Naive thymus-derived CD8-positive, alpha-beta T cell (primary cell): ENCODE results near the gene ZBTB43. TPM values are rescaled to one million over a fixed set of nuclear protein-coding genes. Genes with fewer than 3 reads are reported as not detected.
"Not testable (repeated sequence)": the region's sequence is repeated elsewhere in the genome, so short reads cannot be mapped to it uniquely, and the experiment has no call there.

Source experiments
- ATAC-seq, 2 donors: fragments of 150-1000 bp; cut with Tn5 transposase in 1 of 2; sonication (Bioruptor Pico), chemical (Tn5 transposase) in 1 of 2; 1 replicate in 1 of 2; 2 replicates in 1 of 2; pipeline ENCODE4 v1.10.0; 2021; ENCODE audit warnings: mild to moderate bottlenecking in 2 of 2, moderate library complexity in 2 of 2
- POLR2A ChIA-PET: fragments of 350-600 bp; sonication (Branson Sonifier 250); formaldehyde crosslinking; loops from one replicate; lab custom pipeline; 2021; ENCODE audit warnings: antibody characterized with exemption; lab: Charles Lee
- DNase-seq, 10 donors: peaks; one replicate each; pipeline versions ENCODE4 v3.0.0 to v3.0.0-alpha.2; 2020 to 2022
- H3K27ac Mint-ChIP-seq, 10 donors: one replicate each; pipeline ENCODE4 v1.8.0; 2020 to 2022; ENCODE audit warnings: mild to moderate bottlenecking in 10 of 10, mixed read lengths in 10 of 10, moderate library complexity in 4 of 10, inconsistent platforms in 1 of 10
- H3K27me3 Mint-ChIP-seq, 5 donors: one replicate each; pipeline ENCODE4 v1.8.0; 2021 to 2022; ENCODE audit warnings: mixed read lengths in 5 of 5
- H3K36me3 Mint-ChIP-seq, 3 donors: one replicate each; pipeline ENCODE4 v1.8.0; 2020 to 2022; ENCODE audit warnings: mixed read lengths in 3 of 3, mild to moderate bottlenecking in 2 of 3, inconsistent platforms in 1 of 3
- H3K4me1 Mint-ChIP-seq, 4 donors: one replicate each; pipeline ENCODE4 v1.8.0; 2021 to 2022; ENCODE audit warnings: mixed read lengths in 4 of 4
- H3K4me3 Mint-ChIP-seq, 10 donors: one replicate each; pipeline ENCODE4 v1.8.0; 2020 to 2022; ENCODE audit warnings: mild to moderate bottlenecking in 10 of 10, mixed read lengths in 10 of 10, moderate library complexity in 6 of 10, inconsistent platforms in 1 of 10
- H3K9me3 Mint-ChIP-seq, 9 donors: one replicate each; pipeline ENCODE4 v1.8.0; 2020 to 2022; ENCODE audit warnings: mixed read lengths in 9 of 9, mild to moderate bottlenecking in 3 of 9, inconsistent platforms in 1 of 9, moderate library complexity in 1 of 9
- polyA plus RNA-seq, 3 donors: library from polyadenylated mRNA; unstranded; fragments of 300-500 nt; fragmentation: Illumina TruSeq; gene quantifications; one replicate each; pipeline ENCODE4 v1.2.3, GENCODE V29; 2021
- total RNA-seq, 8 experiments: library from RNA in 2 of 8; stranded (reverse) in 2 of 8; gene quantifications; one replicate each; pipeline ENCODE4 v1.2.3 and lab custom pipeline; 2021 to 2026

Gene ZBTB43
- total and polyA plus RNA-seq, 5 experiments from 2014 or later = 6.9 to 29.3 (median 14.9) TPM

- no peak overlapping the region for H3K4me3 Mint-ChIP-seq
- no peak for ATAC-seq
- DNase-seq = no peak
- peaks cover 0 to 2% (median 0%) of the 10 kb centered on the region in 3 donors for H3K36me3 Mint-ChIP-seq
- peaks cover 19 to 36% (median 27%) of the 10 kb centered on the region in 5 donors for H3K27me3 Mint-ChIP-seq
- no peak overlapping the region for H3K27ac Mint-ChIP-seq
- peaks cover 0 to 4% (median 1%) of the 10 kb centered on the region in 9 donors for H3K9me3 Mint-ChIP-seq
- POLR2A ChIA-PET = interaction anchor here (0.6 kb wide), 1 partner anchor 1658 kb away, joined by 3 read pairs; no protein-coding TSS in a partner anchor
- no peaks in the 10 kb centered on the region for H3K4me1 Mint-ChIP-seq
These were observed 10.4 kb upstream of the ZBTB43 start for GRCh38 chr9:126794441-126794840.

- H3K27ac Mint-ChIP-seq = peak overlapping the region in 1 of 10 donors; percentile 10
- no peak overlapping the region for H3K4me3 Mint-ChIP-seq
- peaks cover 0 to 4% (median 1%) of the 10 kb centered on the region in 9 donors for H3K9me3 Mint-ChIP-seq
- peaks cover 8 to 19% (median 13%) of the 10 kb centered on the region in 5 donors for H3K27me3 Mint-ChIP-seq
- ATAC-seq = no peak
- no peak for DNase-seq
- no peaks in the 10 kb centered on the region for H3K4me1 Mint-ChIP-seq
- POLR2A ChIA-PET = no interaction called here
- H3K36me3 Mint-ChIP-seq = peaks cover 0 to 2% (median 0%) of the 10 kb centered on the region in 3 donors
These were observed 8.1 kb upstream of the ZBTB43 start for GRCh38 chr9:126796758-126797157.

- POLR2A ChIA-PET = no interaction called here
- Mint-ChIP-seq H3K27ac (no peak overlapping the region), H3K9me3 (peaks cover 0 to 4% (median 1%) of the 10 kb centered on the region in 9 donors), H3K4me3 (no peak overlapping the region), H3K36me3 (peaks cover 0 to 2% (median 0%) of the 10 kb centered on the region in 3 donors), H3K27me3 (peaks cover 4 to 10% (median 5%) of the 10 kb centered on the region in 5 donors), H3K4me1 (no peaks in the 10 kb centered on the region)
- ATAC-seq (no peak), DNase-seq (no peak)
These were observed 6.9 kb upstream of the ZBTB43 start for GRCh38 chr9:126797903-126798302.

- DNase-seq (no peak), ATAC-seq (no peak)
- peaks cover 0 to 2% (median 0%) of the 10 kb centered on the region in 3 donors for H3K36me3 Mint-ChIP-seq
- H3K27me3 Mint-ChIP-seq = peaks cover 0 to 7% (median 4%) of the 10 kb centered on the region in 5 donors
- POLR2A ChIA-PET = no interaction called here
- peaks cover 1 to 4% (median 2%) of the 10 kb centered on the region in 4 donors for H3K4me1 Mint-ChIP-seq
- peaks cover 0 to 4% (median 3%) of the 10 kb centered on the region in 9 donors for H3K9me3 Mint-ChIP-seq
- H3K27ac Mint-ChIP-seq = no peak overlapping the region
- no peak overlapping the region for H3K4me3 Mint-ChIP-seq
These were observed 5.8 kb upstream of the ZBTB43 start for GRCh38 chr9:126799034-126799433.

GRCh38 chr9:126802318-126803059 lies 2.4 kb upstream of the ZBTB43 start:
- POLR2A ChIA-PET = interaction anchor here (1.0 kb wide), 1 partner anchor 79 kb away, joined by 4 read pairs; no protein-coding TSS in a partner anchor
- Mint-ChIP-seq H3K36me3 (peaks cover 0 to 5% (median 0%) of the 10 kb centered on the region in 3 donors), H3K4me1 (peaks cover 20 to 35% (median 31%) of the 10 kb centered on the region in 4 donors), H3K4me3 (no peak overlapping the region), H3K9me3 (peaks cover 0 to 11% (median 0%) of the 10 kb centered on the region in 9 donors), H3K27me3 (peaks cover 0 to 2% (median 0%) of the 10 kb centered on the region in 5 donors), H3K27ac (no peak overlapping the region)
- ATAC-seq (no peak), DNase-seq (no peak)

GRCh38 chr9:126804198-126804695 lies 593 bp upstream of the ZBTB43 start:
- Mint-ChIP-seq H3K9me3 (peaks cover 0 to 11% (median 0%) of the 10 kb centered on the region in 9 donors), H3K27me3 (peaks cover 0 to 2% (median 0%) of the 10 kb centered on the region in 5 donors), H3K36me3 (peaks cover 0 to 14% (median 5%) of the 10 kb centered on the region in 3 donors), H3K27ac (peak overlapping the region; percentile 94 to 99 (median 95)), H3K4me1 (peaks cover 20 to 47% (median 44%) of the 10 kb centered on the region in 4 donors), H3K4me3 (peak overlapping the region; percentile 91 to 99 (median 94))
- POLR2A ChIA-PET = interaction anchor here (0.6 to 1.6 kb wide), 4 partner anchors 13 to 100 kb away, joined by 3 to 7 read pairs (median 4); no protein-coding TSS in a partner anchor
- DNase-seq (no peak), ATAC-seq (no peak)

- Mint-ChIP-seq H3K27me3 (peaks cover 0 to 2% (median 0%) of the 10 kb centered on the region in 5 donors), H3K4me1 (peaks cover 20 to 48% (median 46%) of the 10 kb centered on the region in 4 donors), H3K4me3 (peak overlapping the region; percentile 91 to 99 (median 95)), H3K36me3 (peaks cover 0 to 27% (median 5%) of the 10 kb centered on the region in 3 donors), H3K9me3 (peaks cover 0 to 11% (median 0%) of the 10 kb centered on the region in 9 donors), H3K27ac (peak overlapping the region; percentile 93 to 99 (median 96))
- peak; percentile 33 to 39 for ATAC-seq
- DNase-seq = peak in 9 of 10 donors; percentile 10 to 76 (median 36)
- POLR2A ChIA-PET = interaction anchor here (1.1 to 1.3 kb wide), 4 partner anchors 11 to 84 kb away, joined by 3 to 7 read pairs (median 4); no protein-coding TSS in a partner anchor
These were observed 868 bp downstream of the ZBTB43 start for GRCh38 chr9:126805554-126806262.

GRCh38 chr9:126806336-126806735 lies 1.5 kb downstream of the ZBTB43 start:
- POLR2A ChIA-PET = interaction anchor here (1.2 kb wide), 1 partner anchor 83 kb away, joined by 4 read pairs; no protein-coding TSS in a partner anchor
- Mint-ChIP-seq H3K27ac (peak overlapping the region; percentile 93 to 99 (median 96)), H3K36me3 (peaks cover 0 to 32% (median 5%) of the 10 kb centered on the region in 3 donors), H3K27me3 (peaks cover 0 to 2% (median 0%) of the 10 kb centered on the region in 5 donors), H3K4me1 (peaks cover 20 to 48% (median 47%) of the 10 kb centered on the region in 4 donors), H3K4me3 (peak overlapping the region; percentile 91 to 99 (median 95)), H3K9me3 (peaks cover 0 to 11% (median 0%) of the 10 kb centered on the region in 9 donors)
- DNase-seq = no peak
- no peak for ATAC-seq

- peaks cover 0 to 7% (median 2%) of the 10 kb centered on the region in 9 donors for H3K9me3 Mint-ChIP-seq
- H3K27me3 Mint-ChIP-seq = peaks cover 0 to 2% (median 0%) of the 10 kb centered on the region in 5 donors
- POLR2A ChIA-PET = no interaction called here
- no peak for DNase-seq
- H3K36me3 Mint-ChIP-seq = peaks cover 19 to 58% (median 19%) of the 10 kb centered on the region in 3 donors
- ATAC-seq = no peak
- H3K4me3 Mint-ChIP-seq = no peak overlapping the region
- no peak overlapping the region for H3K27ac Mint-ChIP-seq
- H3K4me1 Mint-ChIP-seq = peaks cover 23 to 65% (median 55%) of the 10 kb centered on the region in 4 donors
These were observed 4.2 kb downstream of the ZBTB43 start for GRCh38 chr9:126809068-126809467.

- not testable (repeated sequence) for H3K4me3 Mint-ChIP-seq, H3K27ac Mint-ChIP-seq, ATAC-seq, H3K27me3 Mint-ChIP-seq, DNase-seq
- Mint-ChIP-seq H3K36me3 (peaks cover 25 to 67% (median 26%) of the 10 kb centered on the region in 3 donors), H3K4me1 (peaks cover 18 to 56% (median 49%) of the 10 kb centered on the region in 4 donors), H3K9me3 (peaks cover 0 to 17% (median 8%) of the 10 kb centered on the region in 9 donors)
- POLR2A ChIA-PET = interaction anchor here (0.7 kb wide), 1 partner anchor 11 kb away, joined by 5 read pairs; no protein-coding TSS in a partner anchor
These were observed 5.4 kb downstream of the ZBTB43 start for GRCh38 chr9:126810221-126810620.

GRCh38 chr9:126813072-126813471 lies 8.2 kb downstream of the ZBTB43 start:
- Mint-ChIP-seq H3K27ac (no peak overlapping the region), H3K4me3 (no peak overlapping the region), H3K9me3 (peaks cover 1 to 30% (median 19%) of the 10 kb centered on the region in 9 donors), H3K4me1 (peaks cover 9 to 35% (median 31%) of the 10 kb centered on the region in 4 donors), H3K27me3 (no peaks in the 10 kb centered on the region), H3K36me3 (peaks cover 33 to 89% (median 52%) of the 10 kb centered on the region in 3 donors)
- ATAC-seq = no peak
- POLR2A ChIA-PET = no interaction called here
- no peak for DNase-seq

- Mint-ChIP-seq H3K4me1 (peaks cover 9 to 30% (median 28%) of the 10 kb centered on the region in 4 donors), H3K36me3 (peaks cover 40 to 91% (median 61%) of the 10 kb centered on the region in 3 donors), H3K27ac (peak overlapping the region in 1 of 10 donors; percentile 67), H3K4me3 (no peak overlapping the region), H3K9me3 (peaks cover 1 to 39% (median 25%) of the 10 kb centered on the region in 9 donors), H3K27me3 (no peaks in the 10 kb centered on the region)
- ATAC-seq = no peak
- DNase-seq = no peak
- POLR2A ChIA-PET = no interaction called here
These were observed 9.3 kb downstream of the ZBTB43 start for GRCh38 chr9:126814091-126814490.
